ENCODE results near the gene TMEM150A. TPM values are rescaled to one million over a fixed set of nuclear protein-coding genes. Genes with fewer than 3 reads are reported as not detected.

Gene TMEM150A
- total RNA-seq, 1 donor, result 3.1 TPM

DNA sequence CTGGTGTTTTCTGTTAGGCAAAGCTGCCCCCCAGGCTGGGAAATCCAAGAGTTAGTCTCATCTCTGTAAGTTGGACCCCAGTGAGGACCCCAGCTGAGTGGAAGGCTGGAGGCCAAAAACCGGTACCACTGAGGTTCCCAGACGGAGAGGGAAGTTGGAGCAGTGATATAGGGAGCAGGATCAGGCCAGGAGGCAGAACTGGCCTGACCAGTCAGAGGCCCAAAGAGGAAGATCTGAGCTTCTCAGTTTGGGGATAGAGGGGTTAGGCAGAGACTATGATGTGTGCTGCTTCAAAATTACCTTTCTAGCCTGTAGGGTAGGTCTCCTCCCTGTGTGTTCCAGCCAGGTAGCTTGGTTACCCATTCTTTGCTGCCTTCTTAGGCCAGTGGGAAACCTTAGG is 11.5 kb downstream of the TMEM150A start:
- H3K9me3 ChIP-seq (ENCODE audit: low read depth, low read length), result no peaks in the 10 kb centered on the region
- H3K27me3 ChIP-seq (ENCODE audit: insufficient read depth, low read length), result no peaks in the 10 kb centered on the region
- H3K4me1 ChIP-seq (ENCODE audit: insufficient read depth, low read length), result peaks cover 76% of the 10 kb centered on the region
- no peak overlapping the region for H3K4me3 ChIP-seq (ENCODE audit: low read length)

DNA sequence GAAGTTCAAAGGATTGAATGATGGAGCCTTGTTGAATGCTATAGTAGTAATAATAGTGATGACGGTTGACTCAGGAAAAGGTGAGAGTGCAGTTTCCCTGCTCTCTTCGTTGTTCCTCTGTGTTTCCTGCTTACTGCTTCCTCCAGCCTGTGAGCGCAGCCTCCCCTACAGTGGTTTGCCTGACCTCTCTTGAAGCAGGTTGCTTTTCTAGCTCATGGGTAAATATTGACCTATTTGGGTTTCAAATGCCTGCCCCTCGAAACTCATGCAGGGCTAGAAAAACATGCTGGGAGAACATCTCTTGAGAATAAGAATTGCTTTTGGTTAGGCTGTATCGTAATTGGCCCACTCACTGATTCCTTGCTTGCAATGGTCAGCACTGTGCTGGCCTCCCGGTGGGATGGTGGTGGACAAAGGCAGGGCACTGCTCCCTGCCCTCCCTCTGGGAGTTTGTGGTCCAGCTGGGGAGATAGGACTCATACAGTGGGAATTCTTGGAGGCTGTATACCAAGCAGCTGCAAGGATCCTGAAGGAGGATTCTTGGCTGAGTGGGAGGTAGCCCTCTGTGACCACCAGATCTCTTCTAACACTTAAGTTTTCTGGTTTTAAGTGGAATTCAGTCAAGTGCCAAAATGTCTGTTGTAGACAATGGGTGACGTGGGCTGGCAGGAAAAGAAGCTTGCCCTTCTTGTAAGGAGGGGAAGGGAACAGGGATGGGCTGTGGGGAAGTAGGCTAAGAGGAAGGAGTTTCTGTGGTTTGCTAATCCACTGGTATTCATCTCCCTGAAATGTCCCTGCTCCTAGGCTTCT is 12.3 kb downstream of the TMEM150A start:
- H3K4me3 ChIP-seq (ENCODE audit: low read length), result no peak overlapping the region
- no peaks in the 10 kb centered on the region for H3K9me3 ChIP-seq (ENCODE audit: low read depth, low read length)
- peaks cover 82% of the 10 kb centered on the region for H3K4me1 ChIP-seq (ENCODE audit: insufficient read depth, low read length)
- H3K27me3 ChIP-seq (ENCODE audit: insufficient read depth, low read length), result no peaks in the 10 kb centered on the region

DNA sequence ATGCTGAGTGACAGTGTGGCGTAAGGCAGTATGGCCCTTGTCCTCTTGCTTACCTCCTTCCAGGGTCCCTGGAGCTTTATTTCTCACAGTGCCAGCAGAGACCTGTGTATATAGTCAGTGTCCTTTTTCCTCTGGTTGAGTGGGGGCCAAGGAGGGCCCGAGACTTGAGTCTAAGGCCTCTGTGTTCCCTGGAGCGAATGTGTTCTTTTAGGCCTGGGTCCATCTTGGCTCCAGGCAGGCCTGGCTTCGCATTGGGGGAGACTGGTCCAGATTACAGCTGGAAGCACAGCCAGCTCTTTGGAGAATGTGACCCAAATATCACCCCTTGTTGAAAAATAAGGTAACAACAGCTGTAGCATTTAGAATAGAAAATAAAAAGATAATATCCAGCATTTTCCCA is 13.3 kb downstream of the TMEM150A start:
- Histone ChIP-seq H3K4me1 (ENCODE audit: insufficient read depth, low read length) (peaks cover 82% of the 10 kb centered on the region), H3K4me3 (ENCODE audit: low read length) (no peak overlapping the region), H3K9me3 (ENCODE audit: low read depth, low read length) (no peaks in the 10 kb centered on the region), H3K27me3 (ENCODE audit: insufficient read depth, low read length) (no peaks in the 10 kb centered on the region)

DNA sequence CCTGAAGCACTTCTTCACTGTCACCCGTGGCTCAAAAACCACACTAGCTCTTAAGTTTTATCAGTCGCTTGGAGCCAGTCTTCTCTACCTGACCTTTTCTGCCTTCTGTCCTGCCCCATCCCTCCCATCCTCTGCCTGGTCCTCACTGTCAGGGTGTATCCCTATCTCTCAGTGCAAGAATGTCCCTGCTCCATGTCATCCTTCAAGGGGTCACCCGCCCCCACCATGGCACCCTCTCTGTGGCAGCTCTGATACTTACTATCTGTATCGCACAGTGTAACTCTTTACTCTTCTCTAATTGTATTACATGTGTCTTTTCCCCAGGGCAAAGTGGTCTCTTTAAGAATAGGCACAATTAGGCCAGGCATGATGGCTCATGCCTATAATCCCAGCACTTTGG is 13.9 kb downstream of the TMEM150A start:
- Histone ChIP-seq H3K9me3 (ENCODE audit: low read depth, low read length) (no peaks in the 10 kb centered on the region), H3K4me1 (ENCODE audit: insufficient read depth, low read length) (peaks cover 83% of the 10 kb centered on the region), H3K4me3 (ENCODE audit: low read length) (no peak overlapping the region), H3K27me3 (ENCODE audit: insufficient read depth, low read length) (no peaks in the 10 kb centered on the region)

DNA sequence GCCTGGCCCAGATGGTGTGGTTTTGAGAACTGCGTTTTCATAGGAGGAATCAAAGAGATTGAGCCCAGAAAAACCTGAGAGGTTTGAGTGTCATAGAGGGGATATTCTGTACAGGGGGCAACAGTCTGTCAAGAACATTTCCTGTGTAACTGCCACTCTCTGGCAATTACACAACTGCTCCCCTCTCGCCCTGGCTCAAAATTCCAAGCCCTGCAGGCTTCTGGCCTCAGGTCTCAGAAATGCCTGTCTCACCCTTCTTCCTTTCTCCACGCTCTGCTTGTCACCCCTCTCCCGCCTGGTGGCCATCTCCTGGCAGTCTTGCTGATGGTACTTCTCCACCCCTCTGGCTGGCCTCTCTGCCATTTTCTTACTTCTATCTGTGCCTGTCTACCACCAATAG is 14.3 kb downstream of the TMEM150A start:
- no peak overlapping the region for H3K4me3 ChIP-seq (ENCODE audit: low read length)
- H3K27me3 ChIP-seq (ENCODE audit: insufficient read depth, low read length), result no peaks in the 10 kb centered on the region
- H3K4me1 ChIP-seq (ENCODE audit: insufficient read depth, low read length), result peaks cover 87% of the 10 kb centered on the region
- H3K9me3 ChIP-seq (ENCODE audit: low read depth, low read length), result no peaks in the 10 kb centered on the region

DNA sequence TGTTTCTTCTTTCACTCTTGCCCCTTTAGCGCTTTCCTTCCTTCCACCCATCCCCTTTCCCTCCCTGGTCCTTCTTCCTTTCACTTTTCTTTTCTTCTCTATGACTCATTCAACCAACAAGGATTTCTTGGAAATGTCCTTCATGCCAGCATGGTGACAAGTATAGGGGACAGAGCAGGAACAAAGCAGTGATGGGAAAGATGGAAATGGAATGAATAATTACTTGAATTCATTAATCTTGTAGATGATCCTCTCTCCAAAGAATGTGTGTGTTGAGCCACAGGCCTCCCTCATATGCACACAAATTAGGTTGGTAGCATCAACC is 16.8 kb downstream of the TMEM150A start:
- no peak overlapping the region for H3K4me3 ChIP-seq (ENCODE audit: low read length)
- no peaks in the 10 kb centered on the region for H3K27me3 ChIP-seq (ENCODE audit: insufficient read depth, low read length)
- H3K9me3 ChIP-seq (ENCODE audit: low read depth, low read length), result no peaks in the 10 kb centered on the region
- peaks cover 94% of the 10 kb centered on the region for H3K4me1 ChIP-seq (ENCODE audit: insufficient read depth, low read length)

DNA sequence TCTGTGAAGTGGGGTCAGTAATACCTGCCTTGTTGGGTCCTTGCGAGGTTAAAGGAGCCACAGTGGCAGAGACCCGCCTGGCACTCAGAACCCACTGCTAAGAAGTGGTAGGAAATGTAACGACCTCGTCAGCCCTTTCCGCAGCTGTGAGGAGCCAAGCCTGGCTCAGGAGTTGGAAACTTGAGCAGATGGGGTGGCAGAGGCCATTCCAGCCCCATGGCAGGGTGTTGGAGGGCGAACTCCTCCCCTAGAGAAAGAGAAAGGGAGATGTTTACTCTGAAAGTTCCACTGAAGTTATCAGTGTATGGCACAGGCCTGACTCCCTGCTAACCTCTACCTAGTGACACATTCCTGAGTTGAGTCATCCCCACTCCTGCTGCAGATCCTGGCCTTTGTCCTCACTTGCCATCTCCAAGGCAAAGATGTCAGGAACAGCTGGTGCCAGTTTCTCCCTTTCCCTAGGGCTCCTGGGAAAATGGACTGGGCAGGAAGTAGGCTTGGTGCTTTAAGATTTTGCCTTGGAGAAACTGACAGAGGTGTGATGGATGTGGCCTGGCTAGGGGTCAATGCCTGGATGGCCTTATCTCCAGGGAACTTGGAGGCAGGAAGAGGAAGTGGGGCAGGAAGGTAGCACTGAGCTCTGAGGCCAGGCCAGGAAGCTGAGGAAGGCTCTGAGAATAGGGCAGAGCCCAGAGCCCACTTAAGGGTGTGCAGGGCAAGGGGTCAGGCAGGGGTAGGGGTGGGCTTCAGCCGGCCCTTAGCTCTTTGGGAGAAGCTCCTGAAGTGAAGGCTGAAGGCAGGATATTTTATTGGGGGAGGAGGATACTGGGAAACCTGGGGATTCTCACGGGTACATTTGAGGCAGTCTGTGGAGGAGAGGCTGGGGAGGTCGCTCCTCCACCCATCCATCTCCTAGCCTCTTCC is 17.4 kb downstream of the TMEM150A start:
- no peaks in the 10 kb centered on the region for H3K9me3 ChIP-seq (ENCODE audit: low read depth, low read length)
- no peaks in the 10 kb centered on the region for H3K27me3 ChIP-seq (ENCODE audit: insufficient read depth, low read length)
- H3K4me1 ChIP-seq (ENCODE audit: insufficient read depth, low read length), result peaks cover 93% of the 10 kb centered on the region
- peak overlapping the region; percentile 51 for H3K4me3 ChIP-seq (ENCODE audit: low read length)

DNA sequence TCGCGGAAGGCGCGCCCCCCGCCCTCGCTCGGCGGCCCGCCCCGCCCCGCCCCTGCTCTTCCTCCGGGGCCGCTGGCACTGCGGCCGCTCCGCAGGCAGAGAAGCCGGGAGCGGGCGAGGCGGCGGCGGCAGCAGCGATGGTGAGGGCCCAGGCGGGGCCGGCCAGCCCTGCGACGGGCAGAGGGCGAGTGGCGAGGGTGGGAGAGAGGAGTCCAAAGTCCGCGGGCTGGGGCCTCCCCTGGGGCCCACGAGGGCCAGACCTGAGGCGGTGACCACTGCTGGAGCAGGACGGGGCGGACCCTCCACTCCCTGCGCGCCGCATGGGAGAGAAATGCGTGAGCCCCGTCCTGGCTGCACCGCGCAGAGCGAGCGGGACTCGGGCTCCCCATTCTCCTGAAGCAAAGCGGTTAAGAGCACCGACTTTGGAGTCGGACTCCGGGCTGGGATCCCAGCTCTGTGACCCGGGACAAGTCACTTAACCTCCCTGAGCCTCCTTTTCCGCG is 18.1 kb downstream of the TMEM150A start, which contains the start of gene VAMP5:
Gene VAMP5, plus strand, starts transcription at position 78 of the 503 bp plus-strand sequence. Its CDS starts 60 bp downstream, at position 138.
- peaks cover 94% of the 10 kb centered on the region for H3K4me1 ChIP-seq (ENCODE audit: insufficient read depth, low read length)
- H3K4me3 ChIP-seq (ENCODE audit: low read length), result peak within 1 kb of the TSS; percentile 51
- H3K9me3 ChIP-seq (ENCODE audit: low read depth, low read length), result no peaks in the 10 kb centered on the region
- no peaks in the 10 kb centered on the region for H3K27me3 ChIP-seq (ENCODE audit: insufficient read depth, low read length)

DNA sequence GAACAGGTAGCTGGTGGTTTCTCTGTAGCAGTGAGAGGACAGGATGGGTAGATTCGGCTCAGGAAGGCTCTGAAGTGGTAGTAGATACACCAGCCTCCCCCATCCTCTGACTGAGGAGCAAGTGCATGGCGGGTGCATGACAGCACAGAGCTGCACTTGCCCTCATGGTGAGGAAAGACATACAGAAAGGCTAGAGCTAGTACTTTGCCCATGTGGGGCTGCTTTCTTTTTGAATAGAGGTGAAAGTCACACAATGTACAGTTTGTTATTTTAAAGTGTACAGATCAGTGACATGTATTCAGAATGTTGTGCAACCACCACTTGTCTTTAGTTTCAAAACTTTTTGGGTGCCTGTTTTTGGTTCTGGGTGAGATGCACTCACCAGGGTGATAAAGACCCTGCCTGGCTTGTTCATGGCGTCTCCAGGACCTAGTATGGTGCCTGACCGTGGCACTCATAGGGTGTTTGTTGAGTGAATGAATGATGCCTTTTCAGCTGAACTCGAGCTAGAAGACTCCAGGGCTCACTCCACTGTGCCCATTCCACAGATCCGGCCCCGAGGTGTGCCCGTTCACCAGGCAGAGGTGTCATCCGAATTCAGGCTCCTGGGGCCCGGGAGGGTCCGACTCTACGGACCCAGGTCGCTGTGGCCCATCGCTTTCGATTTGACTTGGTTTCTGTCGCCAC is 18.7 kb downstream of the TMEM150A start:
- Histone ChIP-seq H3K9me3 (ENCODE audit: low read depth, low read length) (no peaks in the 10 kb centered on the region), H3K27me3 (ENCODE audit: insufficient read depth, low read length) (no peaks in the 10 kb centered on the region), H3K4me3 (ENCODE audit: low read length) (peak overlapping the region; percentile 51), H3K4me1 (ENCODE audit: insufficient read depth, low read length) (peaks cover 95% of the 10 kb centered on the region)

DNA sequence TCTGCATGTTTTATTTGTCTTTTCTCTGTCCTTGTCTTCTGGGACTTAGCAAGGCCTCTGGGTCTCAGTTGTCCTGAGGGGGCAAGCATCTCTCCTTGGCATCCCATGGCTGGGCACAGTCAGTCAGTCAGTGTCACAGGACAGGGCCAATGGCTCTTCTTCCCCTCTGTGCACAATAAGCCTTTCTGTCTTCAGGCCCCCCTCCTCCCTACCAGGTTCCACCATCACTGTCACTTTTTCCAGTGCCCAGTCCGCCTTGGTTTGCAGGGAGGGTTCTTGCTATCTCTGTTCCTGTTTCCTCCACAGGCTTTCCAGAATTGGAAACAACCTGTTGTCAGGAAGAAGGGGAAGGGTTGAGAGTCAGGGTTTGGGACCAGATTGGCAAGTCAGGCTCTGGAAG is 20.0 kb downstream of the TMEM150A start:
- H3K4me1 ChIP-seq (ENCODE audit: insufficient read depth, low read length), result peaks cover 93% of the 10 kb centered on the region
- no peak overlapping the region for H3K4me3 ChIP-seq (ENCODE audit: low read length)
- no peaks in the 10 kb centered on the region for H3K27me3 ChIP-seq (ENCODE audit: insufficient read depth, low read length)
- H3K9me3 ChIP-seq (ENCODE audit: low read depth, low read length), result no peaks in the 10 kb centered on the region

DNA sequence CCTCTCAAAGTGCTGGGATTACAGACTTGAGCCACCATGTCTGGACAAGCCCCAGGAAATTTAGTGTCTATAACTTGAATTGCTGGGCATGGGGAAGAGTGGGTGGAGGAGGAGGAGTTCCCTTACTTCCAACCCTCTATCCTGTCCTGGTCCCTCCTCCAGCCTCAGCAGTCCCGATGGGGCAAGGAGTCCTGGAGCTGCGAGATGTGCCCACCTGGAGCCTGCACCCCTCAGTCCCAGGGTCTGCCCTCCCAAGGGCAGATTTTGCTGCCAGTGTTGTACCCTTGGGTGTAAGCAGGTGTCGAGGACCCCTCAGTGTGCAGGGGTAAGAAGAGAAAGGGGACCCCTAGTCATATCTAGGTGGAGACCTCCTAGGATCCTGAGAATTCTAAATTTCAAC is 22.3 kb downstream of the TMEM150A start:
- Histone ChIP-seq H3K9me3 (ENCODE audit: low read depth, low read length) (no peaks in the 10 kb centered on the region), H3K4me1 (ENCODE audit: insufficient read depth, low read length) (peaks cover 77% of the 10 kb centered on the region), H3K4me3 (ENCODE audit: low read length) (no peak overlapping the region), H3K27me3 (ENCODE audit: insufficient read depth, low read length) (no peaks in the 10 kb centered on the region)

DNA sequence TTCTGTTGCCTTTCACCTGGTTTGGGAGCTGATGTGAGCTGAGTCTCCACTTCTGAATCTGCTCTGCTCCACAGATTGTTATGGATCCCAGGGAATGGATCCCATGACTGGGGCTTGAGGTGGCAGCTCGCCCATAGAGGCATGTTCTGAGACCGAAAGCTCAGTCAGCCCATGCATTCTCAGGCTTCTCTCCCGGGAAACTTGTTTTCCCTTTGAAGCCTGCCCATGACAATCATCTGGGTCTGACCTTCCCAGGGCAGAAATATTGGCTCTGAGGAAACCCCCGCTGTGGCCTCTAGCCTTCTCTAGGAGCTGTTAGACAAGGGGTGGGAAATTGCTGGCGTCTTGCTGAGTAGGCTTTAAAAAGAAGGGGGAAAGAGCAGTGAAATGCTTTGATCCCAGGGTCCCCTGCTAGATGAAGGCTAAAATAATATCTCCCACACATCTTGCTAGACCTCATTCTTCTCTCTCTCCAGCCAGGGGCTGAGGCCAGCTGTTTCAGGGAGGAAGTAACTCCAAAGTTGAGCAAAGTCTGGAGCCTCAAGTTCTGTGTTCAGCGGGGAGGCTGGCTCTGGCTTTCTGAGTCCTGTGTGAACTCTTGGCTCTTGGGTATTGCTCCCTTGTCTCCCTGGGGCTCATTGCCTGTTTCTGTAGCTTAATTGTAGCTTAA is 23.1 kb downstream of the TMEM150A start:
- peak overlapping the region; percentile 62 for H3K4me3 ChIP-seq (ENCODE audit: low read length)
- peaks cover 68% of the 10 kb centered on the region for H3K4me1 ChIP-seq (ENCODE audit: insufficient read depth, low read length)

DNA sequence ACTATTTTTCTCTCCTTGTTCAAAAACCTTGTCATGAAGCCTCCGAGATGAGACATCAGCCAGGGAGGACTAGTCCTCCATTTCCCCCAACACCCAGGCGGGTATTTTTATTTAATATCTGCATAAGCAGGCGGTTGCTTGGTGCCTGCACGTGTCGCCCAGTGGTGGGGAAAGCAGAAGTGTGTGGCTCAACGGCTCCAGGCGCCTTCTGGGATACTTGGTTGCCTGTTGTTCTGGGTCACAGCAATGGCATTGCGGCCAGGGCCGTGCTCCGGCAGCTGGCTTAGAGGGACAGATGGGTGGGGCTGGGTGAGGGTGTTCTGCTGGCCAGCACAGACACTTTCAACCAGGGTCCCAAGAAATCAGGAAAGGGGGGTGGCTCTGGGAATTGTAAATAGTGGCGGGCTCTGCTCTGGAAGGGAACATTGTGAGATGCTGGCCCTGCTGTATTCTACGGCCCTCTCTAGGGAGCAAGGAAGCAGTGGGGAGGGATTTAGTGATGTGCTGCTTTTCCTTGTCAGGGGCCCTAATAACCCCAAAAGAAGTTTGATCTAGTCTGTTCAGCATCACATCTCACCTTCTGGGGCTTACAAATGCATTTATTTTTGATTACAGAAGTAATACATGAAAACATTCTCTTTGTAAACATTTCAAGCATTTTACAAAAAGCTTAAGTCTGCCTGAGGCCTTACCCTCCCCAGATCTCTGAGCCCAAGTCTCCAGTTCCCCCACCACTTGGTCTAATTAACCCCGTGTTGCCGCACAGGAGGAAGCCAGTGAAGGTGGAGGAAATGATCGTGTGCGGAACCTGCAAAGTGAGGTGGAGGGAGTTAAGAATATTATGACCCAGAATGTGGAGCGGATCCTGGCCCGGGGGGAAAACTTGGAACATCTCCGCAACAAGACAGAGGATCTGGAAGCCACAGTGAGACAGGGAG is 24.0 kb downstream of the TMEM150A start:
- H3K9me3 ChIP-seq (ENCODE audit: low read depth, low read length), result no peaks in the 10 kb centered on the region
- peaks cover 60% of the 10 kb centered on the region for H3K4me1 ChIP-seq (ENCODE audit: insufficient read depth, low read length)
- H3K4me3 ChIP-seq (ENCODE audit: low read length), result peak overlapping the region; percentile 62
- H3K27me3 ChIP-seq (ENCODE audit: insufficient read depth, low read length), result no peaks in the 10 kb centered on the region

More for the DNA sequence above, 23.1 kb downstream of the TMEM150A start:
- no peaks in the 10 kb centered on the region for H3K27me3 ChIP-seq (ENCODE audit: insufficient read depth, low read length)
- H3K9me3 ChIP-seq (ENCODE audit: low read depth, low read length), result no peaks in the 10 kb centered on the region

All from mononuclear cell (primary cell).